IPS-20b (cell line): ENCODE results near the gene DHX8.

ENCODE experiments used
- H3K27ac ChIP-seq: one replicate; pipeline ENCODE4 v1.5.1; 2013; ENCODE audit warnings: low read length
- H3K27me3 ChIP-seq: 2 replicates; pipeline ENCODE4 v1.6.1; 2013; ENCODE audit warnings: mild to moderate bottlenecking, low read length, inconsistent platforms; ENCODE audit not compliant: insufficient read depth
- H3K36me3 ChIP-seq: 2 replicates; pipeline ENCODE4 v1.6.1; 2013; ENCODE audit warnings: low read depth, mild to moderate bottlenecking, inconsistent platforms, low read length, moderate library complexity; ENCODE audit not compliant: insufficient read depth
- H3K4me1 ChIP-seq: 2 replicates; pipeline ENCODE4 v1.6.1; 2013; ENCODE audit warnings: mild to moderate bottlenecking, control low read depth, inconsistent platforms, low read length, moderate library complexity; ENCODE audit not compliant: insufficient read depth
- H3K4me3 ChIP-seq: 2 replicates; pipeline ENCODE4 v1.5.1; 2013; ENCODE audit warnings: mild to moderate bottlenecking, low read length, inconsistent platforms
- H3K9ac ChIP-seq: 2 replicates; pipeline ENCODE4 v1.6.1; 2013; ENCODE audit warnings: low read depth, mild to moderate bottlenecking, inconsistent platforms, low read length, moderate library complexity
- H3K9me3 ChIP-seq: 2 replicates; pipeline ENCODE4 v1.6.1; 2013; ENCODE audit warnings: mild to moderate bottlenecking, low read depth, low read length, inconsistent platforms; ENCODE audit not compliant: insufficient read depth

The DHX8 gene

GRCh38 chr17:43483674-43484551 is at the start of gene DHX8:
DHX8 (plus strand) TSS chr17:43483975; CDS start chr17:43484038, 63 bp downstream.
- peak within 1 kb of the TSS; percentile 94 for H3K4me3 ChIP-seq
- H3K27me3 ChIP-seq, result no peaks in the 10 kb centered on the region
- peak within 1 kb of the TSS; percentile 95 for H3K9ac ChIP-seq
- H3K36me3 ChIP-seq, result no peaks in the 10 kb centered on the region
- peak within 1 kb of the TSS; percentile 74 for H3K27ac ChIP-seq
- no peaks in the 10 kb centered on the region for H3K4me1 ChIP-seq
- H3K9me3 ChIP-seq, result no peaks in the 10 kb centered on the region

GRCh38 chr17:43434902-43435319 is 48.9 kb upstream of the DHX8 start:
- Histone ChIP-seq H3K36me3 (no peaks in the 10 kb centered on the region), H3K9me3 (no peaks in the 10 kb centered on the region), H3K9ac (no peak overlapping the region), H3K27ac (no peak overlapping the region), H3K4me1 (peaks cover 6% of the 10 kb centered on the region), H3K27me3 (no peaks in the 10 kb centered on the region), H3K4me3 (no peak overlapping the region)

GRCh38 chr17:43437756-43438155 is 46.0 kb upstream of the DHX8 start:
- peaks cover 4% of the 10 kb centered on the region; the same call in 1 of the 2 replicates for H3K4me1 ChIP-seq
- no peak overlapping the region for H3K4me3 ChIP-seq
- no peak overlapping the region for H3K9ac ChIP-seq
- no peaks in the 10 kb centered on the region for H3K36me3 ChIP-seq
- no peaks in the 10 kb centered on the region for H3K27me3 ChIP-seq
- H3K9me3 ChIP-seq, result no peaks in the 10 kb centered on the region
- no peak overlapping the region for H3K27ac ChIP-seq

- H3K4me1 ChIP-seq, result peaks cover 4% of the 10 kb centered on the region; the same call in 1 of the 2 replicates
- no peak overlapping the region for H3K9ac ChIP-seq
Observed at GRCh38 chr17:43438626-43439025, 45.1 kb upstream of the DHX8 start.

GRCh38 chr17:43439041-43439440 is 44.7 kb upstream of the DHX8 start:
- H3K27me3 ChIP-seq, result no peaks in the 10 kb centered on the region
- H3K36me3 ChIP-seq, result no peaks in the 10 kb centered on the region
- H3K9me3 ChIP-seq, result no peaks in the 10 kb centered on the region
- H3K4me1 ChIP-seq, result peaks cover 4% of the 10 kb centered on the region; the same call in 1 of the 2 replicates
- no peak overlapping the region for H3K9ac ChIP-seq
- H3K27ac ChIP-seq, result no peak overlapping the region
- no peak overlapping the region for H3K4me3 ChIP-seq

More at GRCh38 chr17:43438626-43439025, 45.1 kb upstream of the DHX8 start:
- Histone ChIP-seq H3K9me3 (no peaks in the 10 kb centered on the region), H3K36me3 (no peaks in the 10 kb centered on the region), H3K4me3 (no peak overlapping the region), H3K27me3 (no peaks in the 10 kb centered on the region), H3K27ac (no peak overlapping the region)

GRCh38 chr17:43442711-43443110 is 41.1 kb upstream of the DHX8 start:
- Histone ChIP-seq H3K4me3 (no peak overlapping the region), H3K27me3 (no peaks in the 10 kb centered on the region), H3K4me1 (peaks cover 4% of the 10 kb centered on the region; the same call in 1 of the 2 replicates), H3K36me3 (no peaks in the 10 kb centered on the region), H3K27ac (no peak overlapping the region), H3K9me3 (no peaks in the 10 kb centered on the region), H3K9ac (no peak overlapping the region)

GRCh38 chr17:43443381-43443780 is 40.4 kb upstream of the DHX8 start:
- H3K9me3 ChIP-seq, result no peaks in the 10 kb centered on the region
- peaks cover 4% of the 10 kb centered on the region; the same call in 1 of the 2 replicates for H3K4me1 ChIP-seq
- no peaks in the 10 kb centered on the region for H3K36me3 ChIP-seq
- no peaks in the 10 kb centered on the region for H3K27me3 ChIP-seq
- H3K4me3 ChIP-seq, result no peak overlapping the region
- no peak overlapping the region for H3K9ac ChIP-seq
- no peak overlapping the region for H3K27ac ChIP-seq

- Histone ChIP-seq H3K36me3 (no peaks in the 10 kb centered on the region), H3K27me3 (no peaks in the 10 kb centered on the region), H3K4me3 (no peak overlapping the region), H3K27ac (no peak overlapping the region), H3K4me1 (no peaks in the 10 kb centered on the region), H3K9me3 (no peaks in the 10 kb centered on the region), H3K9ac (no peak overlapping the region)
Observed at GRCh38 chr17:43444223-43445008, 39.4 kb upstream of the DHX8 start.

GRCh38 chr17:43445009-43445589 is 38.7 kb upstream of the DHX8 start:
- Histone ChIP-seq H3K9me3 (no peaks in the 10 kb centered on the region), H3K27ac (no peak overlapping the region), H3K27me3 (no peaks in the 10 kb centered on the region), H3K4me1 (no peaks in the 10 kb centered on the region), H3K9ac (no peak overlapping the region), H3K4me3 (no peak overlapping the region), H3K36me3 (no peaks in the 10 kb centered on the region)

GRCh38 chr17:43446773-43447172 is 37.0 kb upstream of the DHX8 start:
- H3K36me3 ChIP-seq, result no peaks in the 10 kb centered on the region
- no peak overlapping the region for H3K27ac ChIP-seq
- H3K4me1 ChIP-seq, result no peaks in the 10 kb centered on the region

GRCh38 chr17:43448720-43449469 is 34.9 kb upstream of the DHX8 start:
- no peaks in the 10 kb centered on the region for H3K27me3 ChIP-seq
- H3K9me3 ChIP-seq, result no peaks in the 10 kb centered on the region
- no peaks in the 10 kb centered on the region for H3K4me1 ChIP-seq
- no peaks in the 10 kb centered on the region for H3K36me3 ChIP-seq
- no peak overlapping the region for H3K27ac ChIP-seq
- no peak overlapping the region for H3K9ac ChIP-seq
- no peak overlapping the region for H3K4me3 ChIP-seq

More at GRCh38 chr17:43446773-43447172, 37.0 kb upstream of the DHX8 start:
- Histone ChIP-seq H3K9ac (no peak overlapping the region), H3K4me3 (no peak overlapping the region), H3K9me3 (no peaks in the 10 kb centered on the region), H3K27me3 (no peaks in the 10 kb centered on the region)
